CD4-positive, alpha-beta memory T cell (primary cell): ENCODE measurements around the gene ID4. TPM values are rescaled to one million over a fixed set of nuclear protein-coding genes. Genes with fewer than 3 reads are reported as not detected.

ENCODE experiments used
- CTCF ChIA-PET: fragments of 350-600 bp; sonication (Branson Sonifier 250); formaldehyde crosslinking; loops from one replicate; lab custom pipeline; 2021; ENCODE audit warnings: inconsistent platforms; ENCODE audit not compliant: partially characterized antibody; lab: Charles Lee
- POLR2A ChIA-PET: fragments of 350-600 bp; sonication (Branson Sonifier 250); formaldehyde crosslinking; loops from one replicate; lab custom pipeline; 2021; ENCODE audit not compliant: partially characterized antibody; lab: Charles Lee
- DNase-seq, 5 donors: peaks; one replicate each; pipeline versions ENCODE4 v3.0.0 to v3.0.0-alpha.2; 2020 to 2022; ENCODE audit warnings: mixed read lengths in 1 of 5
- H3K27ac ChIP-seq: one replicate; pipeline ENCODE4 v1.7.0; 2013; ENCODE audit warnings: low read depth, low read length
- H3K27me3 ChIP-seq: 2 replicates; pipeline ENCODE4 v1.7.0; 2013; ENCODE audit warnings: mild to moderate bottlenecking, low read length, moderate library complexity; ENCODE audit not compliant: insufficient read depth
- H3K36me3 ChIP-seq: 2 replicates; pipeline ENCODE4 v1.7.0; 2013; ENCODE audit warnings: mild to moderate bottlenecking, low read length, moderate library complexity; ENCODE audit not compliant: insufficient read depth
- H3K4me1 ChIP-seq: 2 replicates; pipeline ENCODE4 v1.7.0; 2013; ENCODE audit warnings: mild to moderate bottlenecking, low read length, moderate library complexity; ENCODE audit not compliant: insufficient read depth
- H3K4me3 ChIP-seq, 2 donors: one replicate each; pipeline ENCODE4 v1.7.0; 2013; ENCODE audit warnings: low read length in 2 of 2, mild to moderate bottlenecking in 1 of 2
- H3K9me3 ChIP-seq, 2 donors: one replicate each; pipeline ENCODE4 v1.7.0; 2013; ENCODE audit warnings: low read length in 2 of 2, control low read depth in 1 of 2; ENCODE audit not compliant: control insufficient read depth in 1 of 2
- H3K27ac Mint-ChIP-seq, 7 donors: one replicate each; pipeline ENCODE4 v1.8.0; 2020 to 2021; ENCODE audit warnings: mixed read lengths in 7 of 7, mild to moderate bottlenecking in 6 of 7, inconsistent platforms in 3 of 7, moderate library complexity in 3 of 7
- H3K27me3 Mint-ChIP-seq, 2 donors: one replicate each; pipeline ENCODE4 v1.8.0; 2020 to 2021; ENCODE audit warnings: mixed read lengths in 2 of 2
- H3K36me3 Mint-ChIP-seq, 2 donors: one replicate each; pipeline ENCODE4 v1.8.0; 2020 to 2021; ENCODE audit warnings: mixed read lengths in 2 of 2, inconsistent platforms in 1 of 2, mild to moderate bottlenecking in 1 of 2
- H3K4me1 Mint-ChIP-seq, 4 donors: one replicate each; pipeline ENCODE4 v1.8.0; 2020 to 2021; ENCODE audit warnings: mixed read lengths in 4 of 4, mild to moderate bottlenecking in 1 of 4
- H3K4me3 Mint-ChIP-seq, 8 donors: one replicate each; pipeline ENCODE4 v1.8.0; 2020 to 2021; ENCODE audit warnings: mixed read lengths in 8 of 8, mild to moderate bottlenecking in 7 of 8, moderate library complexity in 6 of 8, inconsistent platforms in 3 of 8
- H3K9me3 Mint-ChIP-seq, 8 donors: one replicate each; pipeline ENCODE4 v1.8.0; 2020 to 2021; ENCODE audit warnings: mixed read lengths in 8 of 8, mild to moderate bottlenecking in 5 of 8, inconsistent platforms in 3 of 8, moderate library complexity in 1 of 8
- intact Hi-C: fragments of 100-400 bp; cut with micrococcal nuclease; formaldehyde crosslinking; loops from one replicate; pipeline ENCODE4 v1.15.1; 2023
- polyA plus RNA-seq, 2 donors: library from polyadenylated mRNA; unstranded; fragments of 300-500 nt; fragmentation: Illumina TruSeq; gene quantifications; one replicate each; pipeline ENCODE4 v1.2.3, GENCODE V29; 2021
- total RNA-seq, 2 experiments: library from RNA; stranded (reverse); gene quantifications; one replicate each; pipeline ENCODE4 v1.2.3, GENCODE V29; 2021

Gene ID4
- total and polyA plus RNA-seq, 4 experiments from 2014 or later = not detected

DNA sequence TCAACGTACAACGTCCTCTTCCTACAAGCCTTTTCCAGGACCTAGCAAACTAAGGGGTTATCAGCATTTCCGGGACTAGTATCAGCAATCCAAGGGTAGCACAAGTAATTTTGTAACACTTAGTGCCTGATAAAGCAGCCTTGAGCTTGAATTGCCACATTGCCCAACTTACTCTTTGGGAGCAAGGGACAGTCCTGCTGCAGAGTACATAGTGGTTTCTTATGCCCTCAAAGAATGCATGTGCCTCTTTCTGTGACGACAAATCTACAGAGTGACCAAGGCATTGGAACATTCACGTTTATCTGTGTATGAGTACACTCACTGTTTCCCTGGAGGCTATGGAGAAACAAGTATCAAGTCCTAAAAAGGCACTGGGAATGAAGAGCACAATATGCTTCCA, 3.2 kb upstream of the ID4 start:
- Histone ChIP-seq H3K9me3 (no peaks in the 10 kb centered on the region), H3K36me3 (no peaks in the 10 kb centered on the region), H3K4me1 (no peaks in the 10 kb centered on the region), H3K4me3 (no peak overlapping the region), H3K27ac (no peak overlapping the region), H3K27me3 (no peaks in the 10 kb centered on the region)
- peaks cover 0 to 12% (median 3%) of the 10 kb centered on the region in 8 donors for H3K9me3 Mint-ChIP-seq
- H3K27ac Mint-ChIP-seq = no peak overlapping the region
- H3K4me3 Mint-ChIP-seq = no peak overlapping the region
- no peak for DNase-seq
- intact Hi-C loops = no loop called here
- H3K27me3 Mint-ChIP-seq = peaks cover 12 to 16% of the 10 kb centered on the region in 2 donors
- POLR2A ChIA-PET = no interaction called here
- H3K4me1 Mint-ChIP-seq = peaks cover 0 to 10% (median under 1%) of the 10 kb centered on the region in 4 donors
- no peaks in the 10 kb centered on the region for H3K36me3 Mint-ChIP-seq
- CTCF ChIA-PET = no interaction called here

DNA sequence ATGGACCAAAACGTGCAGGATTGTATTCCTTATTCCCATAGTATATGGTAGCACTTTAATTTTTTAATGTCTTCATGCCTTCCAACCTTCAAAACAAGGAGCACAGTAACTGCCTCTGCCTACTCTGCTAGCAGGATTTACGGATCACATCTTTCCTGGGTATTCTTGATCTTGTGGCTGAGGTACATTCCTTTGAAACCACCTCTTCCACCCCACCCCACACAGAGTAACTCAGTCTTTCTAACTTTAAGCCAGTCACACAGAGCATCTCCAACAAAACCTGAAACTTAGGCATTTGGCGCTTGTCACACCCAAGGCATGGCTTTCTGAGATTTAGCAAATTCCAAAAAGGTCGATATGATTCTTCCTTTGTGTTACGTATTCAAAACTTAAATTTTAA, 2.3 kb upstream of the ID4 start:
- no peak overlapping the region for H3K27ac Mint-ChIP-seq
- Histone ChIP-seq H3K9me3 (no peaks in the 10 kb centered on the region), H3K4me1 (no peaks in the 10 kb centered on the region), H3K27ac (no peak overlapping the region), H3K27me3 (no peaks in the 10 kb centered on the region), H3K36me3 (no peaks in the 10 kb centered on the region), H3K4me3 (no peak overlapping the region)
- DNase-seq = no peak
- peaks cover 19 to 23% of the 10 kb centered on the region in 2 donors for H3K27me3 Mint-ChIP-seq
- intact Hi-C loops = no loop called here
- H3K4me3 Mint-ChIP-seq = no peak overlapping the region
- no peaks in the 10 kb centered on the region for H3K36me3 Mint-ChIP-seq
- peaks cover 2 to 15% (median 5%) of the 10 kb centered on the region in 4 donors for H3K4me1 Mint-ChIP-seq
- POLR2A ChIA-PET = no interaction called here
- H3K9me3 Mint-ChIP-seq = peaks cover 0 to 16% (median 4%) of the 10 kb centered on the region in 8 donors
- CTCF ChIA-PET = no interaction called here

- Mint-ChIP-seq H3K27me3 (peaks cover 25 to 29% of the 10 kb centered on the region in 2 donors), H3K36me3 (no peaks in the 10 kb centered on the region), H3K4me3 (no peak overlapping the region), H3K27ac (no peak overlapping the region), H3K9me3 (peaks cover 0 to 16% (median 4%) of the 10 kb centered on the region in 8 donors), H3K4me1 (peaks cover 2 to 15% (median 5%) of the 10 kb centered on the region in 4 donors)
- Histone ChIP-seq H3K27me3 (no peaks in the 10 kb centered on the region), H3K27ac (no peak overlapping the region), H3K36me3 (no peaks in the 10 kb centered on the region), H3K4me3 (no peak overlapping the region), H3K9me3 (no peaks in the 10 kb centered on the region), H3K4me1 (no peaks in the 10 kb centered on the region)
- POLR2A ChIA-PET = no interaction called here
- DNase-seq = no peak
- CTCF ChIA-PET = no interaction called here
- intact Hi-C loops = no loop called here
Observed at GRCh38 chr6:19835605-19836004, 1.6 kb upstream of the ID4 start.

- Mint-ChIP-seq H3K27me3 (peaks cover 27 to 28% of the 10 kb centered on the region in 2 donors), H3K4me3 (no peak overlapping the region), H3K4me1 (peaks cover 2 to 15% (median 5%) of the 10 kb centered on the region in 4 donors), H3K36me3 (no peaks in the 10 kb centered on the region), H3K27ac (no peak overlapping the region), H3K9me3 (peaks cover 0 to 14% (median 4%) of the 10 kb centered on the region in 8 donors)
- H3K27me3 ChIP-seq = no peaks in the 10 kb centered on the region
- ChIA-PET CTCF (no interaction called here), POLR2A (no interaction called here)
- no peak overlapping the region for H3K4me3 ChIP-seq
- no peaks in the 10 kb centered on the region for H3K4me1 ChIP-seq
- no peaks in the 10 kb centered on the region for H3K36me3 ChIP-seq
- DNase-seq = no peak
- H3K27ac ChIP-seq = no peak overlapping the region
- H3K9me3 ChIP-seq = no peaks in the 10 kb centered on the region
- intact Hi-C loops = no loop called here
Observed at GRCh38 chr6:19837511-19838441, 606 bp downstream of the ID4 start.

DNA sequence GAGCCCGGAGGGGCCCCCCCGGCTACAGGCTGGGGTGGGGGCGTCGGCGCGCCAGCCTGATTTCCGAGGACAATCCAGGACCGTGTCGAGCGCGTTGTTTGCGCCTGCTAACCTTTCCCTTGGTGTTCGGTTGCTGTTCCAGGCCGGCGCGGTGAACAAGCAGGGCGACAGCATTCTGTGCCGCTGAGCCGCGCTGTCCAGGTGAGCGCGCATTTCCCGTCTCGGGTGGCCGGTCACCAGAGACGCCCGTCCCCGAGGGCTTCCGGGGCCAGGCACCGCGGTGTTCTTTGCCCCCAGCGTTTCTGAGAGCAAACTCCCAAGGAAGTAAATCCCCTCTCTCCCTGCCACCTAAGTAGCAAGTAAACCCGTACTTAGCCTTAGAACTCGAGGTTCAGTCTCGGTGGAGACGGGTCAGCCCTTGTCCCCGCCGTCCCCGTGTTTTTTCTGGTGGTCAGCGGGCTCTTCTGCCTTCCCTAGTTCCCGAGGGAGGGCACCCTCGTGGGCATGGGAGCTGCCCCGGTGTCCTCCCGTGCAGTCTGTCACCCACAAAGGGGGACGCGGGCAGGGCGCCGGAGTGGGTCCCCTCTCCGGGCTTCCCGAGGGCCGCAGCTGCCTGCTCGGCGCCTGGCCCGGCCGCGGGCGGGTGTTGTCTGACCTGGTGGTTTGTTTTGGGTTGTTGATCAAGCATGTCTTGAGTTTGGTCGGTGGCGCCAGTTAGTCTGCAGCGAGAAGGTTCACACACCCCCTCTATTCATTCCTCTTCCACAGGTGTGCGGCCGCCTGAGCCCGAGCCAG, 1.5 kb downstream of the ID4 start:
- Histone ChIP-seq H3K27ac (no peak overlapping the region), H3K9me3 (no peaks in the 10 kb centered on the region), H3K27me3 (no peaks in the 10 kb centered on the region), H3K4me3 (no peak overlapping the region), H3K4me1 (no peaks in the 10 kb centered on the region), H3K36me3 (no peaks in the 10 kb centered on the region)
- Mint-ChIP-seq H3K4me1 (peaks cover 2 to 15% (median 5%) of the 10 kb centered on the region in 4 donors), H3K4me3 (peak overlapping the region in 2 of 8 donors; percentile 16 to 49), H3K27ac (no peak overlapping the region), H3K9me3 (peaks cover 0 to 14% (median 4%) of the 10 kb centered on the region in 8 donors), H3K27me3 (peaks cover 29 to 30% of the 10 kb centered on the region in 2 donors), H3K36me3 (no peaks in the 10 kb centered on the region)
- CTCF ChIA-PET = no interaction called here
- POLR2A ChIA-PET = no interaction called here
- DNase-seq = no peak
- intact Hi-C loops = no loop called here

- no peaks in the 10 kb centered on the region for H3K9me3 ChIP-seq
- peaks cover 0 to 14% (median 4%) of the 10 kb centered on the region in 8 donors for H3K9me3 Mint-ChIP-seq
- H3K4me1 Mint-ChIP-seq = peaks cover 2 to 15% (median 5%) of the 10 kb centered on the region in 4 donors
- no peaks in the 10 kb centered on the region for H3K36me3 Mint-ChIP-seq
- H3K27ac ChIP-seq = no peak overlapping the region
- peak overlapping the region in 2 of 8 donors; percentile 2 to 49 for H3K4me3 Mint-ChIP-seq
- CTCF ChIA-PET = no interaction called here
- intact Hi-C loops = no loop called here
- H3K36me3 ChIP-seq = no peaks in the 10 kb centered on the region
- H3K27ac Mint-ChIP-seq = no peak overlapping the region
- H3K27me3 Mint-ChIP-seq = peaks cover 30 to 31% of the 10 kb centered on the region in 2 donors
- H3K27me3 ChIP-seq = no peaks in the 10 kb centered on the region
- H3K4me3 ChIP-seq = no peak overlapping the region
- DNase-seq = no peak
- H3K4me1 ChIP-seq = no peaks in the 10 kb centered on the region
- POLR2A ChIA-PET = no interaction called here
Observed at GRCh38 chr6:19839237-19839546, 2.0 kb downstream of the ID4 start.

DNA sequence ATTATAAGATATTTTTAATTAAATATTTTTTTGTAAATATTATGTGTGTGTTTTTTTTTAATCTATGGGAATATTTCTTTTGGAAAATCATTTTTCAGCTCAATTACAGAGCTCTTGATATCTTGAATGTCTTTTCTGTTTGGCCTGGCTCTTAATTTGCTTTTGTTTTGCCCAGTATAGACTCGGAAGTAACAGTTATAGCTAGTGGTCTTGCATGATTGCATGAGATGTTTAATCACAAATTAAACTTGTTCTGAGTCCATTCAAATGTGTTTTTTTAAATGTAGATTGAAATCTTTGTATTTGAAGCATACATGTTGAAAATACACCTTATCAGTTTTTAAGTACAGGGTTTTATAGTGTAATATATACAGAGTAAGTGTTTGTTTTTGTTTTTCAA, 2.6 kb downstream of the ID4 start:
- no peaks in the 10 kb centered on the region for H3K36me3 Mint-ChIP-seq
- CTCF ChIA-PET = no interaction called here
- intact Hi-C loops = no loop called here
- POLR2A ChIA-PET = no interaction called here
- Histone ChIP-seq H3K4me3 (no peak overlapping the region), H3K27me3 (no peaks in the 10 kb centered on the region), H3K27ac (no peak overlapping the region), H3K36me3 (no peaks in the 10 kb centered on the region), H3K4me1 (no peaks in the 10 kb centered on the region), H3K9me3 (no peaks in the 10 kb centered on the region)
- no peak overlapping the region for H3K27ac Mint-ChIP-seq
- no peak overlapping the region for H3K4me3 Mint-ChIP-seq
- H3K4me1 Mint-ChIP-seq = peaks cover 2 to 15% (median 5%) of the 10 kb centered on the region in 4 donors
- peaks cover 32 to 35% of the 10 kb centered on the region in 2 donors for H3K27me3 Mint-ChIP-seq
- H3K9me3 Mint-ChIP-seq = peaks cover 0 to 14% (median 4%) of the 10 kb centered on the region in 8 donors
- DNase-seq = no peak
